Breast epithelium (tissue), 4 donors: Measurements from ENCODE around the gene BACH2. TPM values are rescaled to one million over a fixed set of nuclear protein-coding genes. Genes with fewer than 3 reads are reported as not detected.

Experiments used
- DNase-seq, 2 donors: peaks; one replicate each; pipeline ENCODE4 v3.0.0-alpha.2; 2019; ENCODE audit warnings: low spot score in 2 of 2
- H3K27ac ChIP-seq, 2 donors: fragments of 200-600 bp; sonication (generic) in 1 of 2; one replicate each; pipeline ENCODE4 v1.5.1; 2016 to 2019; ENCODE audit warnings: mild to moderate bottlenecking in 1 of 2
- H3K27me3 ChIP-seq, 2 donors: fragments of 200-600 bp; sonication (generic) in 1 of 2; one replicate each; pipeline versions ENCODE4 v1.5.1 to v1.6.0; 2017 to 2019; ENCODE audit warnings: control low read depth in 1 of 2, mild to moderate bottlenecking in 1 of 2
- H3K36me3 ChIP-seq: fragments of 200-600 bp; one replicate; pipeline ENCODE4 v1.5.1; 2019
- H3K4me1 ChIP-seq, 2 donors: fragments of 200-600 bp; sonication (generic); one replicate each; pipeline ENCODE4 v1.5.1; 2016 to 2019; ENCODE audit warnings: control low read depth in 1 of 2
- H3K4me3 ChIP-seq, 3 donors: fragments of 200-600 bp; sonication (generic); 1 replicate in 2 of 3; 2 replicates in 1 of 3; pipeline ENCODE4 v1.5.1; 2016 to 2019; ENCODE audit warnings: mild to moderate bottlenecking in 3 of 3, moderate library complexity in 2 of 3
- H3K9me3 ChIP-seq, 2 donors: fragments of 200-600 bp; sonication (generic) in 1 of 2; one replicate each; pipeline ENCODE4 v1.5.1; 2016 to 2019; ENCODE audit warnings: control low read depth in 1 of 2
- CTCF ChIP-seq, 3 donors: fragments of 450-650 bp; IDR thresholded peaks; one replicate each; pipeline ENCODE4 v1.5.1; 2016 to 2017; ENCODE audit warnings: antibody characterized with exemption in 3 of 3, mild to moderate bottlenecking in 3 of 3, moderate library complexity in 3 of 3
- POLR2A ChIP-seq: fragments of 450-650 bp; IDR thresholded peaks from one replicate; pipeline ENCODE4 v1.6.1; 2016; ENCODE audit warnings: antibody characterized with exemption, mild to moderate bottlenecking, moderate library complexity
- POLR2AphosphoS5 ChIP-seq, 3 donors: sonication (generic); formaldehyde crosslinking; IDR thresholded peaks; one replicate each; pipeline ENCODE4 v1.6.1; 2017; ENCODE audit warnings: antibody characterized with exemption in 3 of 3
- intact Hi-C: fragments of 100-400 bp; cut with DNase I; formaldehyde crosslinking; loops from one replicate; pipeline ENCODE4 v1.15.1; 2023; ENCODE audit warnings: low total_unique reads
- total RNA-seq, 3 donors: library from RNA; depleted of rRNA; stranded (reverse); fragments of >200 nt; gene quantifications; one replicate each; pipeline ENCODE4 v1.1.0, GENCODE V29; 2016

BACH2 gene
- total RNA-seq, 3 donors from 2014 or later, result 6.2 to 13.8 (median 7.0) TPM

GRCh38 chr6:90026216-90026615 is 270.4 kb downstream of the BACH2 start:
- Histone ChIP-seq H3K36me3 (no peaks in the 10 kb centered on the region), H3K27me3 (no peaks in the 10 kb centered on the region), H3K9me3 (no peaks in the 10 kb centered on the region), H3K27ac (no peak overlapping the region), H3K4me3 (no peak overlapping the region), H3K4me1 (no peaks in the 10 kb centered on the region)
- no peak for TF ChIP-seq POLR2AphosphoS5 (IDR thresholded peaks at IDR 0.05)
- no peak for TF ChIP-seq CTCF (IDR thresholded peaks at IDR 0.05)
- no peak for TF ChIP-seq POLR2A
- no peak for DNase-seq
- intact Hi-C loops, result no loop called here

GRCh38 chr6:90025523-90026061 is 271.1 kb downstream of the BACH2 start:
- Histone ChIP-seq H3K9me3 (no peaks in the 10 kb centered on the region), H3K27me3 (no peaks in the 10 kb centered on the region), H3K4me3 (no peak overlapping the region), H3K27ac (no peak overlapping the region), H3K36me3 (no peaks in the 10 kb centered on the region), H3K4me1 (no peaks in the 10 kb centered on the region)
- DNase-seq, result no peak
- intact Hi-C loops, result no loop called here
- TF ChIP-seq POLR2AphosphoS5 (IDR thresholded peaks at IDR 0.05) (peak in 1 of 3 donors; percentile 32), POLR2A (no peak), CTCF (IDR thresholded peaks at IDR 0.05) (no peak)

GRCh38 chr6:90024633-90025032 is 272.0 kb downstream of the BACH2 start:
- Histone ChIP-seq H3K36me3 (no peaks in the 10 kb centered on the region), H3K27me3 (no peaks in the 10 kb centered on the region), H3K27ac (no peak overlapping the region), H3K9me3 (no peaks in the 10 kb centered on the region), H3K4me1 (no peaks in the 10 kb centered on the region), H3K4me3 (no peak overlapping the region)
- intact Hi-C loops, result no loop called here
- no peak for DNase-seq
- TF ChIP-seq POLR2A (no peak), CTCF (IDR thresholded peaks at IDR 0.05) (no peak), POLR2AphosphoS5 (IDR thresholded peaks at IDR 0.05) (no peak)

- Histone ChIP-seq H3K4me3 (no peak overlapping the region), H3K27me3 (no peaks in the 10 kb centered on the region), H3K27ac (no peak overlapping the region), H3K9me3 (no peaks in the 10 kb centered on the region), H3K36me3 (no peaks in the 10 kb centered on the region), H3K4me1 (no peaks in the 10 kb centered on the region)
- intact Hi-C loops, result no loop called here
- no peak for TF ChIP-seq POLR2A
- TF ChIP-seq POLR2AphosphoS5 (IDR thresholded peaks at IDR 0.05), result no peak
- no peak for TF ChIP-seq CTCF (IDR thresholded peaks at IDR 0.05)
- DNase-seq, result no peak
Measured at GRCh38 chr6:90021711-90022110, 274.9 kb downstream of the BACH2 start.

GRCh38 chr6:90020746-90021145 is 275.9 kb downstream of the BACH2 start:
- DNase-seq, result no peak
- intact Hi-C loops, result no loop called here
- Histone ChIP-seq H3K27me3 (no peaks in the 10 kb centered on the region), H3K9me3 (no peaks in the 10 kb centered on the region), H3K4me3 (no peak overlapping the region), H3K36me3 (no peaks in the 10 kb centered on the region), H3K4me1 (no peaks in the 10 kb centered on the region), H3K27ac (no peak overlapping the region)
- TF ChIP-seq POLR2AphosphoS5 (IDR thresholded peaks at IDR 0.05) (no peak), CTCF (IDR thresholded peaks at IDR 0.05) (no peak), POLR2A (no peak)
